ENCODE measurements around the gene CLASP2. TPM values are rescaled to one million over a fixed set of nuclear protein-coding genes. Genes with fewer than 3 reads are reported as not detected.
A peak's percentile ranks its signal among the peaks of the same experiment; 100 is the strongest.

The CLASP2 gene
- total and polyA plus RNA-seq, 2 of the 4 experiments (the other 2 are of a cell fraction) = 11.9 to 49.1 TPM

DNA sequence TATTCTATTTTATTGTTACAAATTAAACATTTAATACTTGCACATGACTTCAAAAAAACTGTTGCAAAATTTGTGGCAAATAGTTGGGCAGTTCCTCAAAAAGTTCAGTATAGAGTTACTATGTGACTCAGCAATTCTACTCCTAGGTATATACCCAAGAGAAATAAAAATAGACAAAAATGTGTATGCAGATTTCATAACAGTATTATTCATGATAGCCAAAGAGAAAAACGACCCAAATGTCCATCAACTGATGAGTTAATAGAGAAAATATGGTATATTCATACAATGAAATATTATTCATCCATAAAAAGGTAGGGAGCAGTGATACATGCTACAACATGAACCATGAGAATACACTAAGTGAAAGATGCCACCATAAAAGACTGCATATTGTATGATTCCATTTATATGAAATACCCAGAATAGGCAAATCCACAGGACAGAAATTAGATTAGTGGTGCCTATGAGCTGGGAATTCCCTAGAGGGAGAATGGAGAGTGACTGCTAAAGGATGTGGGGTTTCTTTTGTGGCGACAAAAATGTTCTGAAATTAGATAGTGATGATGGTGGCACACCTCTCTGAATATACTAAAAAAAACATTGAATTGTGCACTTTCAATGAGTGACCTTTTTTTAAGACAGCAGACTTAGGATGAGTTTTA, 31.6 kb upstream of the CLASP2 start:
- no peaks in the 10 kb centered on the region for H4K20me1 ChIP-seq (ENCODE audit: insufficient read depth, low read length)
- peaks cover 2% of the 10 kb centered on the region; the same call in 1 of the 2 replicates for H3K4me1 ChIP-seq (ENCODE audit: control insufficient read depth, insufficient read depth, low read length)
- dilution Hi-C loops (cut with HindIII; ENCODE audit: low sequenced_read_pairs, unreplicated experiment) (no loop called here), in situ Hi-C loops (cut with MboI; ENCODE audit: low sequenced_read_pairs) (no loop called here), intact Hi-C loops (cut with micrococcal nuclease) (no loop called here)
- no peak overlapping the region for H4K91ac ChIP-seq (ENCODE audit: insufficient read depth, low read depth, low read length)
- H3K4me3 ChIP-seq (ENCODE audit: insufficient read depth, low read depth, low read length) = no peak overlapping the region
- ATAC-seq (ENCODE audit: low read depth) (peak; percentile 72), DNase-seq (peak; percentile 71)
- no TSS peak for BruUV-seq (replicated peaks)
- no peak overlapping the region for H2BK15ac ChIP-seq (ENCODE audit: low read depth, low read length)
- no peak for TF ChIP-seq POLR2A (IDR thresholded peaks at IDR 0.05; ENCODE audit: low read depth, low read length)
- TF ChIP-seq RAD21 (IDR thresholded peaks at IDR 0.05; ENCODE audit: low read length) = no peak
- peak; percentile 93 for TF ChIP-seq NFE2L2 (IDR thresholded peaks at IDR 0.05; ENCODE audit: low read depth, low read length)
- peak; percentile 77 for TF ChIP-seq MAFK (IDR thresholded peaks at IDR 0.05; ENCODE audit: low read depth, low read length)
- TF ChIP-seq, protein P1, sequence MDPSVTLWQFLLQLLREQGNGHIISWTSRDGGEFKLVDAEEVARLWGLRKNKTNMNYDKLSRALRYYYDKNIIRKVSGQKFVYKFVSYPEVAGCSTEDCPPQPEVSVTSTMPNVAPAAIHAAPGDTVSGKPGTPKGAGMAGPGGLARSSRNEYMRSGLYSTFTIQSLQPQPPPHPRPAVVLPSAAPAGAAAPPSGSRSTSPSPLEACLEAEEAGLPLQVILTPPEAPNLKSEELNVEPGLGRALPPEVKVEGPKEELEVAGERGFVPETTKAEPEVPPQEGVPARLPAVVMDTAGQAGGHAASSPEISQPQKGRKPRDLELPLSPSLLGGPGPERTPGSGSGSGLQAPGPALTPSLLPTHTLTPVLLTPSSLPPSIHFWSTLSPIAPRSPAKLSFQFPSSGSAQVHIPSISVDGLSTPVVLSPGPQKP (IDR thresholded peaks at IDR 0.05; ENCODE audit: borderline replicate concordance, low read depth, low read length) = no peak
- TF ChIP-seq CEBPB (IDR thresholded peaks at IDR 0.05; ENCODE audit: low read depth, low read length) = peak; percentile 42; the same call in 1 of the 2 replicates
- H3K9me3 ChIP-seq (ENCODE audit: control insufficient read depth, insufficient read depth, low read length) = 0 out of 2 replicates have a peak, but pooled peaks cover 2% of the 10 kb centered on the region
- no peak overlapping the region for H4K8ac ChIP-seq (ENCODE audit: low read depth in 2 of 2, low read length in 2 of 2)
- H3K9ac ChIP-seq (ENCODE audit: low read depth, low read length) = no peak overlapping the region
- no peak overlapping the region for H2BK5ac ChIP-seq (ENCODE audit: low read depth, low read length, poor library complexity, severe bottlenecking)
- no peak overlapping the region for H3K27ac ChIP-seq (ENCODE audit: insufficient read depth, low read length)
- H3K79me1 ChIP-seq (ENCODE audit: low read depth in 1 of 2, low read length in 2 of 2) = no peaks in the 10 kb centered on the region
- H3K4ac ChIP-seq (ENCODE audit: low read depth, low read length) = no peak overlapping the region
- no peak overlapping the region for H2BK20ac ChIP-seq (ENCODE audit: low read depth, low read length)
- ChIA-PET CTCF (no interaction called here), POLR2A (ENCODE audit: unreplicated experiment) (no interaction called here)
- H2BK120ac ChIP-seq (ENCODE audit: low read depth, low read length) = no peak overlapping the region
- no peak overlapping the region for H2AK5ac ChIP-seq (ENCODE audit: low read depth, low read length)
- no peak overlapping the region for H3K18ac ChIP-seq (ENCODE audit: low read depth, low read length)
- no peaks in the 10 kb centered on the region for H3K27me3 ChIP-seq (ENCODE audit: control insufficient read depth, insufficient read depth, low read length)
- no CpG with 5 or more reads among the region's 2 CpGs for WGBS, 2 experiments (ENCODE audit: extremely low coverage in 2 of 2, insufficient read length in 1 of 2)
- no peak overlapping the region for H2AFZ ChIP-seq (replicated peaks; ENCODE audit: low read length, poor library complexity)
- no peaks in the 10 kb centered on the region for H3K36me3 ChIP-seq (ENCODE audit: control insufficient read depth, insufficient read depth, low read length)
- no peak overlapping the region for H3K4me2 ChIP-seq (ENCODE audit: low read depth, low read length)
- no peak overlapping the region for H3K56ac ChIP-seq (ENCODE audit: extremely low read depth, insufficient read depth, low read length)
- no peak overlapping the region for H2AK9ac ChIP-seq (replicated peaks; ENCODE audit: low read depth, low read length, poor library complexity)
- H3K14ac ChIP-seq (replicated peaks; ENCODE audit: low read depth, low read length) = no peak overlapping the region
- H3K23ac ChIP-seq (ENCODE audit: low read depth, low read length) = no peak overlapping the region
- H4K5ac ChIP-seq (ENCODE audit: low read depth, low read length) = no peak overlapping the region
- no peaks in the 10 kb centered on the region for H3K9me1 ChIP-seq (ENCODE audit: insufficient read depth, low read length)

All from IMR-90 (cell line).